ENCODE data around the gene VPS72.

GRCh38 chr1:151143057-151143435 is 47.0 kb downstream of the VPS72 start:
- TF ChIP-seq CTCF (optimal IDR thresholded peaks at IDR 0.05 in 1 of 3, IDR thresholded peaks at IDR 0.05 in 1 of 3, conservative IDR thresholded peaks at IDR 0.05 in 1 of 3; ENCODE audit: extremely low read depth in 1 of 3, insufficient read depth in 2 of 3, low read length in 3 of 3) = no peak
- no peak for TF ChIP-seq EZH2 (IDR thresholded peaks at IDR 0.05; ENCODE audit: low read length)

Data from keratinocyte (primary cell).